Measurements from ENCODE around the gene ZNF764. TPM values are rescaled to one million over a fixed set of nuclear protein-coding genes. Genes with fewer than 3 reads are reported as not detected.

ZNF764 gene
- total and polyA plus RNA-seq, 9 of the 15 experiments (the other 6 are each of a cell fraction or from before 2014, with no cell fraction given): 0.69 to 10.1 (median 4.1) TPM

DNA sequence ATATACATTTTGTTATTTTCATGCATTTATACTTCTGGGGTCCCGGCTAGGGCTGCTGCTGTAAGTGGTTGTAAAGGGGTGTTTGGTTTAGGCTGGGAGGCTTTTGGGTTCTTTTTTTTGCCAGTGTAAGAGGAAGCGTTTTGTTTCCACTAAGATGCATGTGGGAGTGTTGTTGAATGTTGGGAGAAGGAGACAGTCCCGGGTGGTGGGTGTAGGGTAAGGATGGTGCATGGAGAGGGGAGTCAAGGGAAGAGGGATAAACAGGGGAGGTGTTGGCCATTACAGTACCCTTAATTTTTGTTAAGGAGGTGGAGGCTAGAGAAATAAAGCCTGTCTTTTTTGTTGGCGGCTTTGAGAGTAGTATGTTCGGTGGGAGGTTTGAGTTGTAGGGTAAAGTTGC, 15.1 kb downstream of the ZNF764 start:
- no peaks in the 10 kb centered on the region for H3K27me3 ChIP-seq (ENCODE audit: control insufficient read depth in 2 of 2, insufficient read depth in 2 of 2, low read length in 2 of 2)
- no peak overlapping the region for H3K27ac ChIP-seq (ENCODE audit: extremely low read depth, low read depth, low read length)
- no peaks in the 10 kb centered on the region for H4K20me1 ChIP-seq (replicated peaks; ENCODE audit: control insufficient read depth, insufficient read depth, low read length)
- ChIA-PET CTCF (ENCODE audit: low intra/inter-chr PET ratio) (no interaction called here), POLR2A (interaction anchor here (3.5 kb wide), 1 partner anchor 13 kb away, joined by 20 read pairs; the partner anchor contains the start of gene ZNF764)
- no peak overlapping the region for H3K4me3 ChIP-seq
- no peak for TF ChIP-seq ZNF778 (CRISPR knock-in tag; IDR thresholded peaks at IDR 0.05)
- 0 out of 4 replicates have a peak, but pooled peaks of 1 of the 2 experiments have one; percentile 18 for TF ChIP-seq HDAC1 (IDR thresholded peaks at IDR 0.05)
- no TSS peak for BruUV-seq (replicated peaks)
- no peak for FAIRE-seq
- no peak overlapping the region for H3K4me2 ChIP-seq (ENCODE audit: insufficient read depth, low read length)
- H3K36me3 ChIP-seq (ENCODE audit: control insufficient read depth, insufficient read depth, low read length): no peaks in the 10 kb centered on the region
- H3K9me3 ChIP-seq (replicated peaks; ENCODE audit: control insufficient read depth, insufficient read depth, low read depth, low read length): no peaks in the 10 kb centered on the region
- WGBS (ENCODE audit: insufficient coverage, low coverage, missing lambda C conversion rate): 77% methylated on average over 5 of the region's 5 CpGs
- no peaks in the 10 kb centered on the region; the same call in 2 of the 3 replicates for H3K79me2 ChIP-seq (ENCODE audit: control insufficient read depth, insufficient read depth, low read length)
- no peak overlapping the region; a peak in 1 of 4 replicates for H3K9ac ChIP-seq (ENCODE audit: insufficient read depth in 1 of 2, low read depth in 2 of 2, low read length in 2 of 2)
- in situ Hi-C loops (cut with MboI): no loop called here
- intact Hi-C loops (cut with micrococcal nuclease): no loop called here
- ATAC-seq: no peak
- H2AFZ ChIP-seq (ENCODE audit: low read depth, low read length): no peak overlapping the region
- peaks cover 21 to 30% of the 10 kb centered on the region in 2 experiments; a peak in 4 of 5 replicates for H3K4me1 ChIP-seq (replicated peaks in 1 of 2; ENCODE audit: control insufficient read depth in 2 of 2, insufficient read depth in 2 of 2, low read length in 2 of 2)
- H3K9me1 ChIP-seq (ENCODE audit: control insufficient read depth, insufficient read depth, low read length): no peaks in the 10 kb centered on the region
- DNase-seq (ENCODE audit: extremely low read depth in 1 of 4, low spot score in 3 of 4): no peak

- no peaks in the 10 kb centered on the region for H3K9me3 ChIP-seq (replicated peaks; ENCODE audit: control insufficient read depth, insufficient read depth, low read depth, low read length)
- H3K27ac ChIP-seq (ENCODE audit: extremely low read depth, low read depth, low read length): peak overlapping the region; percentile 30; the same call in 2 of the 3 replicates
- ChIA-PET POLR2A (interaction anchor here (0.6 to 3.5 kb wide), 8 partner anchors 10 to 459 kb away, joined by 3 to 20 read pairs (median 4); partner anchors contain the start of gene ZNF764), CTCF (ENCODE audit: low intra/inter-chr PET ratio) (interaction anchor here (0.7 kb wide), 1 partner anchor 111 kb away, joined by 4 read pairs; no protein-coding TSS in a partner anchor)
- 3% methylated on average over 10 of the region's 10 CpGs for WGBS (ENCODE audit: insufficient coverage, low coverage, missing lambda C conversion rate)
- H2AFZ ChIP-seq (ENCODE audit: low read depth, low read length): peak overlapping the region; percentile 29; the same call in 1 of the 2 replicates
- FAIRE-seq (peak; percentile 83), DNase-seq (ENCODE audit: extremely low read depth in 1 of 4, low spot score in 3 of 4) (peak in 2 of 4 experiments; percentile 34 to 73), ATAC-seq (peak; percentile 66)
- H3K4me1 ChIP-seq (replicated peaks in 1 of 2; ENCODE audit: control insufficient read depth in 2 of 2, insufficient read depth in 2 of 2, low read length in 2 of 2): peaks cover 25 to 30% of the 10 kb centered on the region in 2 experiments; a peak in 4 of 5 replicates
- no peaks in the 10 kb centered on the region for H3K27me3 ChIP-seq (ENCODE audit: control insufficient read depth in 2 of 2, insufficient read depth in 2 of 2, low read length in 2 of 2)
- H3K4me3 ChIP-seq: no peak overlapping the region
- H3K36me3 ChIP-seq (ENCODE audit: control insufficient read depth, insufficient read depth, low read length): no peaks in the 10 kb centered on the region
- intact Hi-C loops (cut with micrococcal nuclease): no loop called here
- no peaks in the 10 kb centered on the region for H4K20me1 ChIP-seq (replicated peaks; ENCODE audit: control insufficient read depth, insufficient read depth, low read length)
- in situ Hi-C loops (cut with MboI): no loop called here
- H3K4me2 ChIP-seq (ENCODE audit: insufficient read depth, low read length): peak overlapping the region; percentile 52
- peak overlapping the region; percentile 13 to 41; a peak in 3 of 4 replicates for H3K9ac ChIP-seq (ENCODE audit: insufficient read depth in 1 of 2, low read depth in 2 of 2, low read length in 2 of 2)
- peaks cover 3% of the 10 kb centered on the region; the same call in 2 of the 3 replicates for H3K79me2 ChIP-seq (ENCODE audit: control insufficient read depth, insufficient read depth, low read length)
- no peaks in the 10 kb centered on the region for H3K9me1 ChIP-seq (ENCODE audit: control insufficient read depth, insufficient read depth, low read length)
- BruUV-seq (replicated peaks): no TSS peak
- TF ChIP-seq, protein P1, sequence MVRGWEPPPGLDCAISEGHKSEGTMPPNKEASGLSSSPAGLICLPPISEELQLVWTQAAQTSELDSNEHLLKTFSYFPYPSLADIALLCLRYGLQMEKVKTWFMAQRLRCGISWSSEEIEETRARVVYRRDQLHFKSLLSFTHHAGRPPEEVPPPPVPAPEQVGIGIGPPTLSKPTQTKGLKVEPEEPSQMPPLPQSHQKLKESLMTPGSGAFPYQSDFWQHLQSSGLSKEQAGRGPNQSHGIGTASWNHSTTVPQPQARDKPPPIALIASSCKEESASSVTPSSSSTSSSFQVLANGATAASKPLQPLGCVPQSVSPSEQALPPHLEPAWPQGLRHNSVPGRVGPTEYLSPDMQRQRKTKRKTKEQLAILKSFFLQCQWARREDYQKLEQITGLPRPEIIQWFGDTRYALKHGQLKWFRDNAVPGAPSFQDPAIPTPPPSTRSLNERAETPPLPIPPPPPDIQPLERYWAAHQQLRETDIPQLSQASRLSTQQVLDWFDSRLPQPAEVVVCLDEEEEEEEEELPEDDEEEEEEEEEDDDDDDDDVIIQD (CRISPR knock-in tag; IDR thresholded peaks at IDR 0.05): no peak
- peak; percentile 31; the same call in 1 of the 2 replicates for TF ChIP-seq CREM (IDR thresholded peaks at IDR 0.05; ENCODE audit: low read depth)
- TF ChIP-seq CBFA2T3 (IDR thresholded peaks at IDR 0.05): peak; percentile 83
- 0 out of 2 replicates have a peak, but pooled peaks have one; percentile 41 for TF ChIP-seq MBD2 (IDR thresholded peaks at IDR 0.05; ENCODE audit: borderline replicate concordance, low read depth)
- peak; percentile 20; the same call in 1 of the 2 replicates for TF ChIP-seq VEZF1 (CRISPR knock-in tag; IDR thresholded peaks at IDR 0.05)
Measured at GRCh38 chr16:30541502-30542329, 16.5 kb downstream of the ZNF764 start.

Measured in K562 (cell line).